ENCODE results near the gene SLC25A29.
A peak's percentile ranks its signal among the peaks of the same experiment; 100 is the strongest.

The SLC25A29 gene

GRCh38 chr14:100278702-100279101, 27.5 kb downstream of the SLC25A29 start:
- DNase-seq, result peak; percentile 53

- no peak for DNase-seq
These were observed 31.0 kb downstream of the SLC25A29 start for GRCh38 chr14:100275214-100275613.

GRCh38 chr14:100274250-100274649, 32.0 kb downstream of the SLC25A29 start:
- no peak for DNase-seq

GRCh38 chr14:100271247-100271939, 34.9 kb downstream of the SLC25A29 start:
- DNase-seq, result no peak

- no peak for DNase-seq
These were observed 37.5 kb downstream of the SLC25A29 start for GRCh38 chr14:100268591-100269207.

- no peak for DNase-seq
These were observed 38.3 kb downstream of the SLC25A29 start for GRCh38 chr14:100267990-100268389.

- DNase-seq, result no peak
These were observed 43.1 kb downstream of the SLC25A29 start for GRCh38 chr14:100263141-100263540.

- no peak for DNase-seq
These were observed 43.7 kb downstream of the SLC25A29 start for GRCh38 chr14:100262545-100262944.

- no peak for DNase-seq
These were observed 44.6 kb downstream of the SLC25A29 start for GRCh38 chr14:100261621-100262020.

GRCh38 chr14:100256339-100256895, 49.8 kb downstream of the SLC25A29 start:
- DNase-seq, result no peak

GRCh38 chr14:100252684-100253083, 53.6 kb downstream of the SLC25A29 start:
- no peak for DNase-seq

- no peak for DNase-seq
These were observed 55.3 kb downstream of the SLC25A29 start for GRCh38 chr14:100250732-100251465.

- peak; percentile 31 for DNase-seq
These were observed 59.3 kb downstream of the SLC25A29 start for GRCh38 chr14:100246809-100247428.

GRCh38 chr14:100243020-100243419, 63.2 kb downstream of the SLC25A29 start:
- DNase-seq, result no peak

GRCh38 chr14:100241279-100241678, 65.0 kb downstream of the SLC25A29 start:
- no peak for DNase-seq
